Osteocyte (in vitro differentiated cells): ENCODE measurements around the gene GRAMD4. TPM values are rescaled to one million over a fixed set of nuclear protein-coding genes. Genes with fewer than 3 reads are reported as not detected.

Experiments
- DNase-seq: peaks from one replicate; pipeline ENCODE4 v3.0.0; 2021; ENCODE audit warnings: mixed read lengths; ENCODE audit not compliant: unreplicated experiment; ENCODE audit errors: extremely low spot score
- H3K27ac Mint-ChIP-seq: one replicate; pipeline ENCODE4 v1.8.0; 2021; ENCODE audit warnings: mild to moderate bottlenecking, mixed read lengths; ENCODE audit not compliant: unreplicated experiment
- H3K27me3 Mint-ChIP-seq: one replicate; pipeline ENCODE4 v1.8.0; 2021; ENCODE audit warnings: mixed read lengths; ENCODE audit not compliant: unreplicated experiment
- H3K36me3 Mint-ChIP-seq: one replicate; pipeline ENCODE4 v1.8.0; 2021; ENCODE audit warnings: mixed read lengths; ENCODE audit not compliant: unreplicated experiment
- H3K4me1 Mint-ChIP-seq: one replicate; pipeline ENCODE4 v1.8.0; 2021; ENCODE audit warnings: mixed read lengths; ENCODE audit not compliant: unreplicated experiment
- H3K4me3 Mint-ChIP-seq: one replicate; pipeline ENCODE4 v1.8.0; 2021; ENCODE audit warnings: mild to moderate bottlenecking, moderate library complexity, mixed read lengths; ENCODE audit not compliant: unreplicated experiment
- H3K9me3 Mint-ChIP-seq: one replicate; pipeline ENCODE4 v1.8.0; 2021; ENCODE audit warnings: mixed read lengths; ENCODE audit not compliant: unreplicated experiment
- total RNA-seq: library from RNA; stranded (reverse); gene quantifications from 2 replicates; pipeline ENCODE4 v1.2.1, GENCODE V29; 2021
- TF ChIP-seq, protein P1 (sequence below): fragments of 200-600 bp; sonication (generic); IDR thresholded peaks from 2 replicates; pipeline ENCODE4 v1.5.0; 2021; ENCODE audit warnings: antibody characterized with exemption, mild to moderate bottlenecking, moderate library complexity

GRAMD4 gene
- total RNA-seq, 1 donor from 2014 or later: 37.4 TPM

DNA sequence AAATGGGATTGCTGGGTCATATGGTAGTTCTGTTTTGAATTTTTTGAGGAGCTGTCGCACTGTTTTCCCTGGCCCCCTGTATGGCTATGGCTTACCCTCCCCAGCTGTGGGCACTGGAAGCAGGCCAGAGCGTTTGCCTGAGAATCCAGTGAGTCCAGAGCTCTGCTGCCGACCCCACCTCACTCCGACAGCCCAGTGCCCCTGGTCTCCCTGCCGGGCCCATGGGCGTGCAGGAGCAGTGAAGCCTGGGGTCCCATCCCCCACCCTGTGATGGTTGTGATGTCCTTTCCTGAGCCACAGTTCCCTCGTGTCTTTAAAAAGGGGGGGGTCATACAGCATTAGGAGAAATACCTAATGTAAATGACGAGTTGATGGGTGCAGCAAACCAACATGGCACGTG, 13.3 kb upstream of the GRAMD4 start:
- H3K27ac Mint-ChIP-seq: no peak overlapping the region
- H3K4me3 Mint-ChIP-seq: no peak overlapping the region
- DNase-seq: no peak
- H3K27me3 Mint-ChIP-seq: no peaks in the 10 kb centered on the region
- H3K9me3 Mint-ChIP-seq: no peaks in the 10 kb centered on the region
- TF ChIP-seq, protein P1, sequence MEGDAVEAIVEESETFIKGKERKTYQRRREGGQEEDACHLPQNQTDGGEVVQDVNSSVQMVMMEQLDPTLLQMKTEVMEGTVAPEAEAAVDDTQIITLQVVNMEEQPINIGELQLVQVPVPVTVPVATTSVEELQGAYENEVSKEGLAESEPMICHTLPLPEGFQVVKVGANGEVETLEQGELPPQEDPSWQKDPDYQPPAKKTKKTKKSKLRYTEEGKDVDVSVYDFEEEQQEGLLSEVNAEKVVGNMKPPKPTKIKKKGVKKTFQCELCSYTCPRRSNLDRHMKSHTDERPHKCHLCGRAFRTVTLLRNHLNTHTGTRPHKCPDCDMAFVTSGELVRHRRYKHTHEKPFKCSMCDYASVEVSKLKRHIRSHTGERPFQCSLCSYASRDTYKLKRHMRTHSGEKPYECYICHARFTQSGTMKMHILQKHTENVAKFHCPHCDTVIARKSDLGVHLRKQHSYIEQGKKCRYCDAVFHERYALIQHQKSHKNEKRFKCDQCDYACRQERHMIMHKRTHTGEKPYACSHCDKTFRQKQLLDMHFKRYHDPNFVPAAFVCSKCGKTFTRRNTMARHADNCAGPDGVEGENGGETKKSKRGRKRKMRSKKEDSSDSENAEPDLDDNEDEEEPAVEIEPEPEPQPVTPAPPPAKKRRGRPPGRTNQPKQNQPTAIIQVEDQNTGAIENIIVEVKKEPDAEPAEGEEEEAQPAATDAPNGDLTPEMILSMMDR: no peak
- H3K36me3 Mint-ChIP-seq: no peaks in the 10 kb centered on the region
- peaks cover 7% of the 10 kb centered on the region for H3K4me1 Mint-ChIP-seq

DNA sequence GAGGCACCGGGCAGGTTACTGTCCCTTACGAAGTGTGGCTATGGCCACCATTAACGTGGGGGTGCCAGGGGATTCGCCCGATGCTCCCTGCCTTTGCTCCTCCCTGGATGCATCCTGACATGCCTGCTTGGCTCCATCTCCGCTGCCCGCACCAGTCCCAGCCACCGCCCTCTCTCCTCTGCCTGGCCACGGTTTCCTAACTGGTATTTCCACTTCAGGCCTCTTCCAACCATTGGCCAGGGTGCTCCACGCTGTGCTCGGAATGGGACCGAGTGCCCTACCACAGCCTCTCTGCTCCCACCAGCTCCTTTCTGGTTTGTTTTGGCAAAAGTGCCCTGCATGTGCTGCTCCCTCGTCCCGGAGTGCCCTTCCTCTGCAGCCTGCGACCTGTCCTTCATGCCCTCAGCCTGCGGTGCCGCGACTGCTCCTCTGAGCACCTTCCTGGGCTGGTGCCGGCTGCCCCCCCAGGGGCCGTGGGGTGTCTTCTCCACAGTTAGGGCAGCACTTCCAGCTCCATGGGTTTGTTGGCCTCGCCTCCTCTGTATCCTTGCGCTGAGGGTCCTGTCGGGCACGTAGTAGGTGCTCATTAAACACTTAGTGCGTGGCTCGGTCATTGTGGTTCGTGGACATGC, 12.6 kb upstream of the GRAMD4 start:
- TF ChIP-seq, protein P1: no peak
- Mint-ChIP-seq H3K27me3 (no peaks in the 10 kb centered on the region), H3K4me3 (no peak overlapping the region), H3K4me1 (peaks cover 13% of the 10 kb centered on the region), H3K27ac (no peak overlapping the region), H3K36me3 (no peaks in the 10 kb centered on the region), H3K9me3 (no peaks in the 10 kb centered on the region)
- DNase-seq: no peak

DNA sequence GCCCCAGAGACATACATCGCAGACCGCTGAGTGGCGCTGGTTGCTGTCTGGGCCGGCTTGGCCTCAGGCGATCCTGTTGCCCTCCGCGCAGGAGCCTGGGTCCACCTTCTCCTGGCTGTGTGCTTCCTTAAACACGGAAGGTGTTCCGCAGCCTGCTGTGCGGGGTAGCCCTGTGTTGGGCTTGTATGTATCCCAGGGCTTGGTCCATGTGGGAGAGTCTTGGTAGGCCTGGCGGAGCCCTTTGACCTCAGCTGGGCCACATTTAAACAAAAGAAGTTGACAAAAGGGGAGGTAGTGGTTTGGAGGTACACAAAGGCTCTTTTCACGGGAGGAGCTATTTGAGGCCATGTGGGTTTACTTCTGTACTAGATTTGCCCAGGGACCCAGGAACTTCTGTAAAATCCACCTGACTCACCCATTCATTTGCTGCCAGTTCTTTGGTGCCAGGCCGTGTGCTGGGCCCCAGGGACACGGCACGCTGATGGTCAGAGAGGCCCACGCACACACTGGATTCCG, 11.0 kb upstream of the GRAMD4 start:
- no peaks in the 10 kb centered on the region for H3K36me3 Mint-ChIP-seq
- no peaks in the 10 kb centered on the region for H3K9me3 Mint-ChIP-seq
- H3K4me3 Mint-ChIP-seq: no peak overlapping the region
- peaks cover 25% of the 10 kb centered on the region for H3K4me1 Mint-ChIP-seq
- TF ChIP-seq, protein P1: no peak
- DNase-seq: no peak
- no peaks in the 10 kb centered on the region for H3K27me3 Mint-ChIP-seq
- no peak overlapping the region for H3K27ac Mint-ChIP-seq

DNA sequence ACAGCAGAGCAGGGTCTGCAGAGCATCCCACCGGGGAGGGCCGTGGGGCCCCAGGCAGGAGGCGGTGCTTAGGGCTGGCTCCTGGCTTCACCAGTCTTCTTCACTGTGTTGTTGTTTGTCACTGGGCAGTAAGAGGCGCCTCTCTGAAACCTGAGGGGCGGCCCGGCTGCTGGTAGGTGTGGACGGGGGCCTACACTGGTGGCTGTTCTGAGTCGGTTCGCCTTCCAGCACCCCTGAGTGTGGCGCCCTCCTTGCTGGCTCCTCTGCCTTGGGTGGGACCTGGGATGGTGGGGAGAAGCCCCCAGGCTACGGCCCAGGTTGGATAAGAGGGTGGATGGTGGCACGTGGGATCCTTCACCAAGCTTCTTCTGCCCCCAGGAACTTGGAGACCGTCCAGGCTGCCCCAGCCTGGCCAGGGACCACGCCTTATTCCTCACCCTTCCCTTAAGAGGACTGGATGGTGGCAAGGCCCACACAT, 10.4 kb upstream of the GRAMD4 start:
- Mint-ChIP-seq H3K36me3 (no peaks in the 10 kb centered on the region), H3K27me3 (no peaks in the 10 kb centered on the region), H3K9me3 (no peaks in the 10 kb centered on the region), H3K4me3 (no peak overlapping the region), H3K4me1 (peaks cover 21% of the 10 kb centered on the region), H3K27ac (no peak overlapping the region)
- DNase-seq: no peak
- TF ChIP-seq, protein P1: no peak

DNA sequence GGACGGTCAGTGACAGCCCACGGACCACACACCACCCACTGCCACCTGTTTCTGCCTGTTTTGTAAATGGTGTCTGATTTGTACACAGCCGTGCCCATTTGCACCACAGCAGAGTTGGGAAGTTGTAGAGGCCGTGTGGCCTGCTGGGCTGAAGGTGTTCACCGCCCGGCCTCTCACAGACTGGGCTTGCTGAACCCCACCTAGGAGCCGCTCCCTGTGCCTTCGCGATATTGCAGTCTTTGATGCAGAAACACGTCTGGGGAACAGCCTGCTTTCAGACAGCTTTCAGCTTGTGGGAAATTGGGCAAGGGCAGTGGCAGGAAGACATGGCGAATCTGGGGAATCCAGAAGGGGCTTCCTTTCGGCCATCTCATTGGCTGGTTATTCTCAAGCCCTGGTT, 9.8 kb upstream of the GRAMD4 start:
- Mint-ChIP-seq H3K4me3 (no peak overlapping the region), H3K9me3 (no peaks in the 10 kb centered on the region)
- TF ChIP-seq, protein P1: no peak

More for the DNA sequence above, 9.8 kb upstream of the GRAMD4 start:
- DNase-seq: no peak
- no peaks in the 10 kb centered on the region for H3K36me3 Mint-ChIP-seq
- H3K27ac Mint-ChIP-seq: no peak overlapping the region
- H3K27me3 Mint-ChIP-seq: no peaks in the 10 kb centered on the region
- H3K4me1 Mint-ChIP-seq: peaks cover 21% of the 10 kb centered on the region
